NCI-H2196 treated with DMSO at 0.1 percent for 48 hours (cell line): ENCODE results near the gene CNKSR3.

Experiments
- DNase-seq: peaks from one replicate; lab custom pipeline; 2025; ENCODE audit not compliant: unreplicated experiment; lab: John Stamatoyannopoulos, UW

Gene CNKSR3

DNA sequence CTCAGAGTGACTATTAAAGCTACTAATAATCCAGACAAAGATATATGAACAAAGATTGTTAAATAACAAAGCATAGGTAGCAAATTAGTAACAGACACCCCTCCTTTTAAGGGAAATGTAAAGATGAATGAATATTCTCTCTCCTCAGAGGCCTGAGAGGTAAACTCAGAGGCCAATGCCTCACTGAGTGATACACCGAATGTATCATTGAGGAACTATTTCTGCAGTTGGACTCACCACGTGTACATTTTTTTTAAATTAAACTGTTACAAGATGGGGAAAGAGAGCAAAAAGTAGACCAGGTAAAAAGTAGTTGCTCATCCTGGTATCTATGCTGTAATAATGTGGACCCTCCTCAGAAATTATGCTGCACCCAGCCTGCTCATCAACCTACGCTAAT, 81.6 kb downstream of the CNKSR3 start:
- DNase-seq, result no peak

DNA sequence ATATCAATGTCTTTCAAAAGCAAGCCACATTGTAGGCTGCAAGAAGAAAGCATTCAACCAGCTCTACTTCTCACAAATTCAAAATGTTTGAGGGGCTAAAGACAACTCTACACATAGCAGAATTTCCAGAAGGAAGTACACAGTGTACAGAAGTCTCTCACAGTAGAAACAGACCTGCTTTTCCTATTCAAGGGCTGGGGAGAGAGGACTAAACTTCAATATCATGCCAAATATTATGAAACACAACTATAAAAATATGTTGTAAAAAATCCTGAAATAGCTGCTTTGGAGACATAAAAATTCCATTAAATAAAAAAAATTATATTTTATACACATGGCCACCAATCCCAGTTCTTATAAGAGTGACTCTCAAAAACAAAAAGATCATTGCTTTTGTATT, 83.0 kb downstream of the CNKSR3 start:
- no peak for DNase-seq

DNA sequence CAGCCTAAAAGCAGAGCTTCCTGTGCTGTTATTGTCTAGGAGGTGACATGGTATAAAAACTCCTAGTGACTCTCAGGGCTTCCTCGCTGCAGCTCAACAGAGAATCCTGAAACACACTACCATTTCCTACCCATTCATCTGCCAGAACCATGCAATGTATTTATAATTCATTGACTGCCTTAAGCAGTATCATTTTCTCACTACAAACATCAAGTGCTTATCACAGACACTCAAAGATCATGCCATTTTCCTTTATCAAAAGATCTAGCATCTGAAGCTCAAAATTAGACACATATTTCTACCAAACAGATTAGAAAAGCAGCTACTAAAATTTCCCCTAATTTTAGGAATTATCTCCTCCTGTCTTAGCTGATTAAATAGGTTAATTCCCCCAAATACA, 83.5 kb downstream of the CNKSR3 start:
- no peak for DNase-seq

DNA sequence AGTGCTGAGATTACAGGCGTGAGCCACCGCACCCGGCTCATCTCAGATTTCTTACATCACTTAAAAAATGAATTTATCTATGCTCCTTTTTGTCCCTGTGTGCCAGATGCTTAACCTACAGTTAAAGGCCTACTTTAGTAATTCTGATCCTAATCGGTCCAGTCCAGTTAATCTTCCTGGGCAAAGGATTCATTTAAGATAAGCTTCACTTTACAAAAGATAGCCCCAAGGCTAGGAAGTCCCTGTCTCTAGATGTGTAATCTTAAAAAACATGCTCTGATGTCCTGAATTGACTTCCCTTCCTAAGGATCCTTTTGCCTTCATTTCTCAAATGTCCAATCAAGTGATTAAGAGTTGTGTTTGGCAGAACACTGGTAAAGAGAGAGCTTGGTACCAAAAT, 85.5 kb downstream of the CNKSR3 start:
- DNase-seq, result no peak

DNA sequence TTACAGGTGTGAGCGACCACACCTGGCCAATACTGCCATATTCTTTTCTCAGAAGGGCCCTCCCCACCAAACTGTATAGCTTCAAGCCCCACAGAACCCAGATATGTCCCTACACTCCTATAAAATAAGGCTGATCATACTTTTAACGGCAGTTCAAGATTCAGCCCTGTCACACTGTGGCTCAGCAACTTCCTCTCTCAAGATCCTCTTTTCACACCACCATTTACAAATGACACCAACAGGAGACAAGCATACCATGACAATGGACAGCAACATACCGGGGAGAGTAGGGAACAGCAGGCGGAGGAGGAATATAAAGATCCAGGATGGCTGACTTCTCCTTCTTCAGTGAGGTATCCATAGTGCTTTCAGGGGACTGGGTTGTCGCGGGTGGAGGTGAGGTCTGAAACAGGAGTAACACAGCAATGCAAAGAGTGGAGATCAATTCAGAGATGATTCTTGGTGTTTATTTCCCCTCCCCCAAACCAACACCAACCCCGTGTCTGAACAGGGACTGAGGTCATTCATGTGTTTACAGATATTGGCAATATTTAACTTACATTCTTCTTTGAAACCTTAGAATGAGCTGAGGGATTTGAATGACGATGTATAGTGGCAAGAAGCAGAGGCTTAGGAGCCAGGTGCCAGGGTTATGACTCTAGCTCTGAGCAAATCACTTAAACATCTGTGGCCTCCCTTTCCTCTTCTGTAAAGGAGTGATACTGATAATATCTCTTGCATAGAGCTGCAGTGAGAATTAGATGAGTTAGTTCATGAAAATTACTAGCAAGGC, 96.3 kb downstream of the CNKSR3 start:
- no peak for DNase-seq

DNA sequence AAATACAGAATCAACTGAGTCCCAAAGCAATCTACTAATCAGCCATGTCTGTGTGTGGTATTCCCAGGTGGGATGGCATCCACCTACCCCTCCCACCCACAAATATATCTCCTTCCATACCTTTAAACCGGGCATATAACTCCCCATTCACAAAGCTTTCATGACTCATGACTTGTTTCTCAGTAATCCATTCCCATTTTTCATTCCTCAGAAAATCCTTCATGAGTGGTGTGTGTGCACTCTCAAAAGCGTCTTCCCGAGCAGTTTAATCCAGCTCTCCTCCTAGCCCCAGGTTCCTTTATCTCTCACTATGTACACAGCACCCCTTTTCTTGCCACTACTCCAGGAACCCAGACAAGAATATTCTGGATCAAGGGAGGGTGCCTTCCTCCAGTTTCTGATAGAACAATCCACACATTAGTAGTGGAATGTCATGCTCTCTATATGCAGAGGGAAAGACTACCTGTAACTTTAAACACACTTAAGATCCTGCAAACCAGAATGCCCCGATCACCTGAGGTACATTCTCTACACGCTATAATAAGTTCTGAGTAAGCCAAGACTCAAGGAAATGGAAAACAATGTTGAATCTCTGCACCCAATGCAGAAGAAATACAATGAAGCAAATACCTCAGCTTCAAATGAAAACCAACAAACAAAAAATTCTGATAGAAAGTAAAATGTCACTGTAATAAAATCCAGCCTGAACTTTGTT, 98.2 kb downstream of the CNKSR3 start:
- DNase-seq, result no peak

DNA sequence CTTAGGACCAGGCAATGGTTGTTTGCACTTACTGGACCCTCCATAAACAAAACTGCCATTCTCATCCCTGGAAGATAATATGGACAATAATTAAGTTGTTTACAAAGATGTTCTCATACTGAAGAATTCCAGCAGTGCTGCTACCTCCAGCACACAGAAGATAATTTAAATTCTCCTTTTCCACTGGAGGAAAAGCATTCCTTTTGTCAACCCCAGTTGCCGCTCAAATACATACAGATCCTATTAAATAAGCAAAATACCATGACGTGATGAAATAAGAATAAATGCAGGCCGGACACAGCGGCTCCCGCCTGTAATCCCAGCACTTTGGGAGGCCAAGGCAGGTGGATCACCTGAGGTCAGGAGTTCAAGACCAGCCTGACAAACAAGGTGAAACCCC, 99.4 kb downstream of the CNKSR3 start:
- no peak for DNase-seq

DNA sequence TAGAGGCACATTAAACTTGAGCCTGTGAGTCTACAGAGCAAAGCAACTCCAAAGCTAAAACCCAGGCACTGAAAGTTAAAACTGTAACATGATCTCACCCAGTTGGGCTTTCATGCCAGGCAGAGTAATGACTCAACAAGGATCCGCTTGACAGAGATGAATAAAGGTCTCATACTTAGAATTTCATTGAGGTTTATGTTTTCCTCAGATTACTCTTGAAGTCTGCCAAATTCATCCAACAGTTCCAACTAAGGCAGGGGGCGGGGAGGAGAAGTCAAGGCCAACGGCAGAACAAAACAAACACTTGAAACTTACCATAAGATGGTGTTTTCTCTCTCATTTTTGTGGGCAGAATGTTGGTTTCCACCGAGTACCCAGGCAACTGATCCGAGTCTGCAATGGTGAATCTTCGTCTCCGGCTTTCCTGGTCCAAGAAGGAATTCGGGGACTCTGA, 99.8 kb downstream of the CNKSR3 start:
- peak; percentile 62 for DNase-seq

DNA sequence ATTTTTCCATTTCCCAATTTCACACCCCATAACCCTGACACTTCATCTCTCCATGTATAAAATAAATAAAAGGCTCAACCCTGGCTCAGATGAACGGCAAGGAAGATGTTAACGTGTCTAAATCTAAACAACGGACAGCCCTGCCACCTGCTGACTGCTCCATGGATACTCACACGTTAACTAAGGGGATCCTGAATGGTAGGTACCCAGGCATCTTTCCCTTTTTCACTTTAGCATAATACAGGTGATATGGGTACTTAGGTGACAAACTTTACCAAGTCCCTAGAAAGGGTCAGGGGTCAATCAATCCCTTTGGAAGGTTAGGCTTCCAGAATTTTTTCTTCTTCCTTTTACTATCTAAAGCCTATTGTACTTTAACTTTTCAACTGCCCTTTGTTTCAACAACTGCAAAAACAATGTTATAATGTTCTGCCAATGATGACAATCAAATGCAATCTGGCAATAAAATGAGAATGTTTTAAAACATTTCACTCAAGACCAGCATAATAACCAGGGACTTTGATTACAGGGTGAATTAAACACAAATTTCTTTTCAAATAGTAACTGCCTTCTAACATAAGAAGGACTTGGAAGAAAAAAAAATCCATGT, 101.5 kb downstream of the CNKSR3 start:
- no peak for DNase-seq

DNA sequence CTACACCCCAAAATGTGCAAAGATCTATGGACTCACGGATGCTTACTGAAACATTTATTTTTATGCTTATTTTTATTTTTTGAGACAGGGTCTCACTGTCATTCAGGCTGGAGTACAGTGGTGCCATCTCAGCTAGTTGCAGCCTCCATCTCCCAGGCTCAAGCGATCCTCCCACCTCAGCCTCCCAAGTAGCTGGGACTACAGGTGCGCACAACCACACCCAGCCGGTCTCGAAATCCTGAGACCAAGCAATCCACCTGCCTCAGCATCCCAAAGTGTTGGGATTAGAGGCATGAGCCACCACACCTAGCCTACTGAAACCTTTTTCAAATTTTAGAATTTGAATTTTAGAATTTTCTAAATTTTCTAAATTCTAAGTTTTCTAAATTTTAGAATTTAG, 103.0 kb downstream of the CNKSR3 start:
- no peak for DNase-seq

DNA sequence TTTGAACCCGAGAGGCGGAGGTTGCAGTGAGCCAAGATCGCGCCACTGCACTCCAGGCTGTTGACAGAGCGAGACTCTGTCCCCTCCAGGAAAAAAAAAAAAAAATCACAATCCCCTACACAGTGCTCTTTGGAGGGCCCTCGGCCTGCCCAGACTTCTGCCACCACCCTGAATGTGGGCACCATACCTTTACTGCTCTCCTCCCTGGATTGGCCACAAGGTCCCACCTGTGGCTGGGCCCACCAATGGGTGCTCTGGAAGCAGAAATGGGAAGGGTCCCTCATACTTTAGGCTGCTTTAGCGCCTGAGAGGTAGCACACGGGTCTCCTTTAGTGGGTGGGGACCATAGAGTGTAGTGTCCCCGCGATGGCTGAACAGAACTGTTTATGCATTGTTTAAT, 103.6 kb downstream of the CNKSR3 start:
- no peak for DNase-seq

DNA sequence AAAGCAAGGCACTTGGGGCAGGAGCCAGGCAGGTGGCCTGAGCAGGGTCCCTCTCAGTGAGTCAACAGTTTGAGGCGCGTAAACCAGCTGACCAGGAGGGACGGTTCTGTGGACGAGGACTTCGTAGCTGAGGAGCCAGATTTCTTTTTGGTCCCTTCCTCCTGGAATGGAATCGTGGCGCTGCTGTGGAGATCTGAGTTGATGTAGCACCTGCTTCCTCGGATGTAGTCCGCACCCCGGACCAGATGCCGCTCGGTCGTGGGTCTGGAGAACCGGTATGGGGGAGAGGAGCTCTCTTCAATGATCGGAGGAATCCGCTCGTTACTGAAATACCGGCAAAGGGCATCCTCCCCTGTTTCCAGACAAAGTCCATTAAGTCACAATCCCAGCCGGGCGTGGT, 104.2 kb downstream of the CNKSR3 start:
- DNase-seq, result no peak

DNA sequence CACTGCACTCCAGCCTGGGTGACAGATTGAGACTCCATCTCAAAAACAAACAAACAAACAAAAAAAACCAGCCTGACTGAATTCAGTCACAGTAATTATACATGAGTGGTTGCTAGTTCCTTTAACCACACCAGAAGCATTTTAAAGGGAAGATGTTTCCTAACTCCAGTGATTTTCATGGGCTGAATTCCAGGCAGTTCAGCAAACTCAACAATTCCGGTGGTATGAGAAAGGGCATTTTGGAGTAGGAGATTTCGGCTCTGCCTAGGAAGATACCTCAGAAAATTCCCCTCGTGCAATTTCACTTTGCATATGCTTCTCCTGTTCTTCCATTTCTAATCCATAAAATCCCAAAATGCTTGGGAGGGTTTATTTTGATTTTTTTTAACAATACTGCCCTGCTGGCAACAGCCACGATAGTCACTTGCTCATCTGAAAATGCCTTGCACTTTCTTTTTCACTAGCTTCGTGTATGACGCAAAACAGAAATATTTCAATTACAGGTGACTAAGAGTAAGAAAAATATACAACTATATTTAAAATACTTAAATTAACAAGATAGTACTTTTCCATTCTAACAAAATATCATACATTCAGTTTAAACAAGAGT, 105.6 kb downstream of the CNKSR3 start:
- no peak for DNase-seq

DNA sequence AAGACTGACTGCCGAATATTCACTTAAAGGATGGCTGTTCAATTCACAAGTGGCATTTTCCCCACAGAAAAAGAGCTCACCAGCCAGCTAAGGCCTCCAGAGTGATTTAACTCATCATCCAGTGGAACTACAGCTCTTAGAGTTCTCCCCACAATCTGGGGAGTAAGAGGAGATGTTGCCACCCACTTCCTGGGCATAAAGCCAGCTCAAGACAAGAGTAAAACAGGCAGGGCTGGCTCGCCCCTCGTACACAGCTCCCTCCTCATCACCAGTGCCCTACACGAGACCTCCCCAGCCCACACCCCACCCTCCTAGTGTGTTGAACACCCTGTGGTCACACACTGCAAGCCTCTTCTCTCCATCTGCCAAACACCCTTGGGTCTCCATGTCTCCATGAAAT, 106.7 kb downstream of the CNKSR3 start:
- DNase-seq, result peak; percentile 56

DNA sequence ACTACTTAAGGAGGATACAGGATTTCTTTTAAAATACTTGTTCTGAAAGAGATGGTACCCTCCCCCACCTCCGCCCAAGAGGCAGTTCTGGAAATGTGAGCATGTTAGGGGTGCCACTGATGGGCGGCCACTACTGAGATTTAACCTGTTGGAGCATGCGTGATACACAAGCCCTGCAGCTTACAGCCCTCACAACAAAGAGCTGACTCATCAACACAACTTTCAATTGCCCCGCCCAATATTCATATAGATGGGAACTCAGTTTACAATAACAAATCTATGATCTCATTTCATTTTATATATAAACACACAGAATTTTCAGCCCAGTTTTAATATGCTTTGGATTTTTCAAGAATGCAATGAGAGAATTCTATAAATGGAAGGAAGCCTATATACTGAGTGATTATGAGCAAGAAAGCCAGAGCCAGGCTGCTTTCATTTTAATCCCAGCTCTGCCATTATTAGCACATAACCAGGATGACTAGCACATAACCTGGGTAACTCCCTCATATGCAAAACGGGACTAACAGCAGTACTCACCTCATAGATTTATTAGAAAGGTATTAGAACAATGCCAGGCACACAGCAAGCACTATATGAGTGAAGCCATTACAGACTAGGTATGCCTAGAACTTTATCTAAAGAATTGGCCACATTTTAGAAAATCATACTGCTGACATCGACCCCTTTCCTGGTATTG, 108.3 kb downstream of the CNKSR3 start:
- DNase-seq, result no peak

DNA sequence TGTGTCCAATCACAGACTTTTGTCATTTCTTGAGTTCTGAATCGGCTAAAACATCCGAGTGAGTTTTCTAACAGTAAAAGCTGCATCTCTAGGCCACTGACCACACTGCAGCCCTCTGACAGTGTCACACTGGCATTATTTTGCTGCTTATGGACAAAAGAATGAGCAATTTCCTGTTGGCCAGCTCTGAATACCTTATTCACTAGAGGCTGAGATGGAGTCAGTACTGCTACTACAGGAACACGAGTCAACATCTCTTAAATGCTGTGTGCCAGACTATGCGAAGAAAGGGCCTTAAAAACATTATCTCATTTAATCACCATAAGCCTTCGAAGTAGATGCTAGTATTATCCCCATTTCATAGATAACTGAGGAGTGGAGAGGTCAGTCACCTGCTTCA, 111.4 kb downstream of the CNKSR3 start:
- DNase-seq, result no peak

DNA sequence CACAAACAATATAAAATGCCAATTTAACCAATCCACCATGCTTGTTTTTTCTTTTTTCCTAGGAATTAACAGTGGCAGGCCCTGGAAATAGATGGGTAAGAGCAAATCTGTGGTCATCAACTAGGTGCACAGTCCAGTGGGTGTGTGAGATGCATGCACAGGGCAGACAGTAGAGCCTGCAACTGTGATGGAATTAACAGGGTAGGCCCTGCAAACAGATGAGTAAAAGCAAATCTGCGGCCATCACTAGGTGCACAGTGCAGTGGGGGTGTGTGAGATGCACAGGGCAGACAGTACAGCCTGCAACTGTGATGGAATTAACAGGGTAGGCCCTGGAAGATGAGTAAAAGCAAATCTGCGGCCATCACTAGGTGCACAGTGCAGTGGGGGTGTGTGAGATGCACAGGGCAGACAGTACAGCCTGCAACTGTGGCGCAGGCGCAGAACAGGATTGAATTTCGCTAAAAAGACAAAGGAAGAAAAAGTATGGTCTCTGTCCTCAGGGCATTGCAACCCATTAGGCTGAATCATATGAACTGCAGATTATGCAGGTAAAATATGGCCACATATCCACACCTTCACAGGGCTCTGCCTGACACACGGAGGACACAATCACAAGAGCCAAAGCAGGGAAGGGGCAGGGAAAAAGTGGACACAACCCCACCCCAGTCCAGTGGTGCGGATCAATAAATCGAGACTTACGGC, 112.8 kb downstream of the CNKSR3 start:
- DNase-seq, result no peak

DNA sequence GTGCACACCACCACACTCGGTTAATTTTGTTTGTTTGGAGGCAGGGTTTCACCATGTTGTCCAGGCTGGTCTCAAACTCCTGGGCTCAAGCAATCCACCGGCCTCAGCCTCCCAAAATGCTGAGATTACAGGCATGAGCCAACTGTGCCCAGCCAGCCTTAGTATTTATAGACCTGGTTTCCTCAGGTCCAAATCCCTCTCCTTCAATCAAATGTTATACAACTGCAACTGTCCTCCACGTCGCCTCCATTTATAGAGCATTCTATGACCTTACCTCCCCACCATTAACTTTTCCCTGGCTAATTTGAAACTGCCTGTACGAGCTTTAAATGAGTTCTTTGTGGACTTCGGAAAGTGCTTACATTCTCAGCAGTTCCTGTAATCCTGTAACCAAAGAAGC, 114.6 kb downstream of the CNKSR3 start:
- no peak for DNase-seq

DNA sequence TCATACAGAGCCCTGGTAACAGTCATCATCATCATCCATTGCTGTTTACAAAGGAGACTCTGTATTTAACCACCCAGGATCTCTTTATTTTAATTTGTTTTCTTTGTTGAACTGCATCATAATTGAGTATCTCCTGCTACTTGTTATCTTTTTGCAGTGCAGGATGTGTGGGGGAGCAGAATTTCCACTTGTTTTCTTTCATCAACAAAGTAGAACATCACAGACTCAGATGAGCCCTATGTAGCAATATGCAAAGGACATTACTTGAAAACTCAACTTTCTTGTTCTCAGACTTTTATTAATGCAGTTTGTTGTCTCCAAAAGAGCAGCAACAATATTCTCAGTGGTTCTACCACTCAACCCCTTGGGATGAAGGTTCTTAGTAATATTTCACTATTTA, 115.2 kb downstream of the CNKSR3 start:
- no peak for DNase-seq

DNA sequence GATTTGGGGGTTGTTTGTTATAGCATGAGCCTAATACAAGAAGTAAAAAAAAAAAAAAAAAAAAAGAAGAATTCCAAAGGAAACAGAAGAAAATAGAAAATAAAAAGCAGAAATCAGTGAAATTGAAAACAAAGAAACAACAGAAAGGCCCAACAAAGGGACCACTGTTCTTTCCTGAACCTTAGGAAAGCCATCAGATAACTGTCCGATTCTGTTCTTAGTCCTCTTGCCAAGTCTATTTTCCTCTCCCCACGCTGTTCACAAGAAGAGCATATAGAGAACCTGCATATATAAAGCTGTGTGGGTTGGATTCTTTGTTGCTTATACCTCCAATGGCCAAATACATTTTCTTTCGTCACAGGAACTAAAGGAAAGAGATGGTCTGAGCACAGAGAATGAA, 115.9 kb downstream of the CNKSR3 start:
- DNase-seq, result no peak

DNA sequence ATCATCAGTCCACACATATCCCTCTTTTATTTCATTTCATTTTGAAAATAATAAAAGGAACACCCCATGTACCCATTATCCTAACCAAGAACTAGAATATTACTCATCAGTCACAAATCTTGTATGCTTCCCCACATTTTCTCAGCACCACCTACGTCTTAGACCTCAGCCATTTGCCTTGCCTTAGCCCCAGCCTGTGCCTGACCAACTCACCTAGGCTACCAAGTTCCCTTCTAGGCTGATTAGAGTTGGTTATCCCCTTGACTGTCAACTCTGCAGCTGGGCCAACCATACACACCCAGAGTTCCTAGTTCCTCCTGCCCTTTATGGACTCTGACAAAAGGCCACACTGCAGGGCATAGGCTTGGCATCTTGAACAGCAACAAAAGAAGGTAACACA, 120.5 kb downstream of the CNKSR3 start:
- DNase-seq, result no peak
